Testis (tissue), 2 donors: Measurements from ENCODE around the gene SEPSECS.

ENCODE experiments used
- POLR2A ChIP-seq: fragments of 450-650 bp; IDR thresholded peaks from one replicate; pipeline ENCODE4 v1.6.1; 2017; ENCODE audit warnings: antibody characterized with exemption, mild to moderate bottlenecking, moderate library complexity
- TF ChIP-seq, protein P1 (sequence below), 3 experiments: fragments of 450-650 bp in 2 of 3; fragments of 200-600 bp in 1 of 3; sonication (generic) in 1 of 3; IDR thresholded peaks; one replicate each; pipeline ENCODE4 v1.5.1; 2016 to 2019; ENCODE audit warnings: antibody characterized with exemption in 3 of 3, mild to moderate bottlenecking in 2 of 3, moderate library complexity in 1 of 3

DNA sequence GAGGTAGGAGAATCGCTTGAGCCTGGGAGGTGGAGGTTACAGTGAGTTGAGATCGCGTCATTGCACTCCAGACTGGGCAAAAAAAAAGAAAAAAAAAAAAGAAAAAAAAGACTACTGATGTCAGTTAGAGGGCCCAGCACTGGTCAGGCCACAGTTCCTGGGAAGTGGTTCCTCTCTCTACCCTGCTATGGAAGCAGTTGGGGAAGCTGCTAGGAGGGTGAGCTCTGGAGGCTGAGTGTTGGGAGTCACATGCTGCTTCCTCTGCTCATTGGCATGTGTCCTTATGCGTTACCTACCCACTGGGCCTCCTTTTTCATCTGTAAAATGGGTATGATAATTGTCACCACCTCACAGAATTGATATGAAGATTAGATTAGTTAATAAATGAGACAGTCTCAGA lies 50.7 kb downstream of the SEPSECS start:
- TF ChIP-seq, protein P1, sequence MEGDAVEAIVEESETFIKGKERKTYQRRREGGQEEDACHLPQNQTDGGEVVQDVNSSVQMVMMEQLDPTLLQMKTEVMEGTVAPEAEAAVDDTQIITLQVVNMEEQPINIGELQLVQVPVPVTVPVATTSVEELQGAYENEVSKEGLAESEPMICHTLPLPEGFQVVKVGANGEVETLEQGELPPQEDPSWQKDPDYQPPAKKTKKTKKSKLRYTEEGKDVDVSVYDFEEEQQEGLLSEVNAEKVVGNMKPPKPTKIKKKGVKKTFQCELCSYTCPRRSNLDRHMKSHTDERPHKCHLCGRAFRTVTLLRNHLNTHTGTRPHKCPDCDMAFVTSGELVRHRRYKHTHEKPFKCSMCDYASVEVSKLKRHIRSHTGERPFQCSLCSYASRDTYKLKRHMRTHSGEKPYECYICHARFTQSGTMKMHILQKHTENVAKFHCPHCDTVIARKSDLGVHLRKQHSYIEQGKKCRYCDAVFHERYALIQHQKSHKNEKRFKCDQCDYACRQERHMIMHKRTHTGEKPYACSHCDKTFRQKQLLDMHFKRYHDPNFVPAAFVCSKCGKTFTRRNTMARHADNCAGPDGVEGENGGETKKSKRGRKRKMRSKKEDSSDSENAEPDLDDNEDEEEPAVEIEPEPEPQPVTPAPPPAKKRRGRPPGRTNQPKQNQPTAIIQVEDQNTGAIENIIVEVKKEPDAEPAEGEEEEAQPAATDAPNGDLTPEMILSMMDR (IDR thresholded peaks at IDR 0.05) = no peak
- no peak for TF ChIP-seq POLR2A
